Liver (tissue), 9 donors: ENCODE measurements around the gene SEPHS2. TPM values are rescaled to one million over a fixed set of nuclear protein-coding genes. Genes with fewer than 3 reads are reported as not detected.

Experiments
- DNase-seq: peaks from one replicate; pipeline ENCODE4 v3.0.0-alpha.2; 2017; ENCODE audit warnings: low spot score
- H3K27ac ChIP-seq, 2 donors: one replicate each; pipeline ENCODE4 v1.7.0; 2013; ENCODE audit warnings: inconsistent platforms in 2 of 2, low read length in 2 of 2, control low read depth in 1 of 2, low read depth in 1 of 2, mild to moderate bottlenecking in 1 of 2
- H3K27me3 ChIP-seq, 4 donors: one replicate each; pipeline versions ENCODE4 v1.6.1 to v1.7.0; 2013; ENCODE audit warnings: low read length in 3 of 4, inconsistent platforms in 1 of 4, mild to moderate bottlenecking in 1 of 4, moderate library complexity in 1 of 4; ENCODE audit not compliant: control insufficient read depth in 4 of 4, insufficient read depth in 4 of 4
- H3K36me3 ChIP-seq, 4 donors: one replicate each; pipeline versions ENCODE4 v1.6.1 to v1.7.0; 2013; ENCODE audit warnings: low read length in 3 of 4, mild to moderate bottlenecking in 3 of 4, low read depth in 1 of 4, moderate library complexity in 1 of 4; ENCODE audit not compliant: control insufficient read depth in 4 of 4, insufficient read depth in 3 of 4
- H3K4me1 ChIP-seq, 4 donors: one replicate each; pipeline versions ENCODE4 v1.6.1 to v1.7.0; 2013; ENCODE audit warnings: low read length in 3 of 4, mild to moderate bottlenecking in 3 of 4, moderate library complexity in 1 of 4; ENCODE audit not compliant: control insufficient read depth in 4 of 4, insufficient read depth in 4 of 4
- H3K4me3 ChIP-seq, 3 donors: one replicate each; pipeline versions ENCODE4 v1.6.1 to v1.7.0; 2013; ENCODE audit warnings: low read length in 3 of 3, control low read depth in 1 of 3, low read depth in 1 of 3, mild to moderate bottlenecking in 1 of 3
- H3K9ac ChIP-seq, 2 donors: one replicate each; pipeline ENCODE4 v1.7.0; 2013; ENCODE audit warnings: low read length in 2 of 2, mild to moderate bottlenecking in 2 of 2, moderate library complexity in 2 of 2, control low read depth in 1 of 2, low read depth in 1 of 2
- H3K9me3 ChIP-seq, 4 donors: one replicate each; pipeline versions ENCODE4 v1.6.1 to v1.7.0; 2013; ENCODE audit warnings: low read length in 3 of 4; ENCODE audit not compliant: control insufficient read depth in 4 of 4
- EGR1 ChIP-seq, 2 donors: IDR thresholded peaks; 2 replicates each; pipeline ENCODE4 v1.6.1; 2016 to 2018; ENCODE audit warnings: antibody characterized with exemption in 2 of 2, low read depth in 2 of 2
- GABPA ChIP-seq, 2 donors: IDR thresholded peaks in 1 of 2; conservative IDR thresholded peaks in 1 of 2; 2 replicates each; pipeline ENCODE4 v1.6.1; 2016; ENCODE audit warnings: antibody characterized with exemption in 2 of 2, mild to moderate bottlenecking in 1 of 2, moderate library complexity in 1 of 2
- HNF4A ChIP-seq, 2 donors: conservative IDR thresholded peaks; 2 replicates each; pipeline ENCODE4 v1.6.1; 2016; ENCODE audit warnings: antibody characterized with exemption in 2 of 2, mild to moderate bottlenecking in 2 of 2
- RAD21 ChIP-seq, 2 donors: IDR thresholded peaks; 2 replicates each; pipeline ENCODE4 v1.6.1; 2016; ENCODE audit warnings: antibody characterized with exemption in 2 of 2, mild to moderate bottlenecking in 2 of 2
- WGBS: extraction: QIAGEN DNeasy Blood & Tissue Kit; methylation state at CpG from one replicate; pipeline ENCODE4 v1.1.7; 2013; 5-methylcytosine and 5-hydroxymethylcytosine counted together
- polyA plus RNA-seq, 2 donors: library from polyadenylated mRNA; stranded (reverse) in 1 of 2; unstranded in 1 of 2; fragments of 200-250 nt in 1 of 2; fragments of >200 nt in 1 of 2; fragmentation: Nextera tagmentation in 1 of 2; extraction: Ambion mirVana in 1 of 2; gene quantifications; one replicate each; pipeline versions ENCODE4 v1.2.1 to v1.2.3, GENCODE V29; 2013 to 2015
- total RNA-seq, 2 donors: library from RNA; depleted of rRNA; stranded (reverse); fragments of >200 nt; gene quantifications; one replicate each; pipeline ENCODE4 v1.2.3, GENCODE V29; 2014
- TF ChIP-seq, protein P1 (sequence below): IDR thresholded peaks from 2 replicates; pipeline ENCODE4 v1.6.1; 2016; ENCODE audit warnings: antibody characterized with exemption
- TF ChIP-seq, protein P2 (sequence below): fragments of 150-350 bp; IDR thresholded peaks from 2 replicates; pipeline ENCODE4 v1.5.1; 2017; ENCODE audit warnings: improper control_type of control experiment, low read depth, low read length; ENCODE audit not compliant: missing input control
- TF ChIP-seq, protein P3 (sequence below): IDR thresholded peaks from 2 replicates; pipeline ENCODE4 v1.6.1; 2016; ENCODE audit warnings: antibody characterized with exemption
- donor health status: healthy.
- donor health status: healthy.
- donor health status: healthy.
- donor health status: healthy.
- donor health status: healthy.

Gene SEPHS2
- total and polyA plus RNA-seq, 4 donors = 50.1 to 241 (median 132) TPM

DNA sequence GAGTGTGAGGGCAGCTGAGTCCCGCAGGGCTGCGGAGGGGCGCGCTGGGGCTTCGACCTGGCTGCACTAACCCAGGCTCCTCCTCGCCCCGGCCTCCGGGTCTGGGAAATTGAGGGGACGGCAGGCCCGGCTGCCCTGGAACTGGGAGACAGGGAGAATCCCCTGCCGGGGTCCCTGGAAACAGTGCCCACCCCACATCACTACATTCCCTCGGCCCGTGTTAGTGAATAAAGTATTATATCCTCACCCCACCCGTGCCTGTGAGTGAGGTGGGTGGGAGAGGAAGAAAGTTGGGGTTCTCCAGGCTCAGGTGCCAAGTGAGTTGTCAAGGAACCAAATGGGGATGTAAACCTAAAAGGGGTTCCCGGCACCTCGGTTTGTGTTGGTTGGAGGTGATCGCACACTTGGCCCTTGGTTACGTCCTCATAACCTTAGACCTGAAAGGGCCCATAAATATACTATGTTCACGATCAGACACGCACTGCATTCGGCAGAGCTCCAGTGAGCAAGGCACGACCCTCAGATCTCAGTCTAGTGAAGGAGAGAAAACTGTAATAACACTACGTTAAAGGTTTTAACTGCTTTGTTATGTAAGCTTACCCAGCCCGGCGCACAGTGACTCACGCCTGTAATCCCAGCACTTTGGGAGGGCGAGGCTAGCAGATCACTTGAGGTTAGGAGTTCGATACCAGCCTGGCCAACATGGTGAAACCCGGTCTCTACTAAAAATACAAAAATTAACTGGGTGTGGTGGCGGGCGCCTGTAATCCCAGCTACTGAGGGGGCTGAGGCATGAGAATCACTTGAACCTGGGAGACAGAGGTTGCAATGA is 27.1 kb downstream of the SEPHS2 start:
- peak overlapping the region; percentile 65 to 95 for H3K27ac ChIP-seq
- peaks cover 0 to 11% (median 3%) of the 10 kb centered on the region in 4 donors for H3K36me3 ChIP-seq
- H3K4me1 ChIP-seq = peaks cover 3 to 16% (median 5%) of the 10 kb centered on the region in 4 donors
- no peaks in the 10 kb centered on the region for H3K27me3 ChIP-seq
- no peak for TF ChIP-seq HNF4A (conservative IDR thresholded peaks at IDR 0.05)
- peak in 1 of 2 donors; percentile 26 for TF ChIP-seq RAD21 (IDR thresholded peaks at IDR 0.05)
- 56% methylated on average over 31 of the region's 31 CpGs for WGBS
- DNase-seq = no peak
- peak overlapping the region in 1 of 2 donors; percentile 71 for H3K9ac ChIP-seq
- H3K9me3 ChIP-seq = no peaks in the 10 kb centered on the region
- H3K4me3 ChIP-seq = peak overlapping the region in 2 of 3 donors; percentile 56 to 63

DNA sequence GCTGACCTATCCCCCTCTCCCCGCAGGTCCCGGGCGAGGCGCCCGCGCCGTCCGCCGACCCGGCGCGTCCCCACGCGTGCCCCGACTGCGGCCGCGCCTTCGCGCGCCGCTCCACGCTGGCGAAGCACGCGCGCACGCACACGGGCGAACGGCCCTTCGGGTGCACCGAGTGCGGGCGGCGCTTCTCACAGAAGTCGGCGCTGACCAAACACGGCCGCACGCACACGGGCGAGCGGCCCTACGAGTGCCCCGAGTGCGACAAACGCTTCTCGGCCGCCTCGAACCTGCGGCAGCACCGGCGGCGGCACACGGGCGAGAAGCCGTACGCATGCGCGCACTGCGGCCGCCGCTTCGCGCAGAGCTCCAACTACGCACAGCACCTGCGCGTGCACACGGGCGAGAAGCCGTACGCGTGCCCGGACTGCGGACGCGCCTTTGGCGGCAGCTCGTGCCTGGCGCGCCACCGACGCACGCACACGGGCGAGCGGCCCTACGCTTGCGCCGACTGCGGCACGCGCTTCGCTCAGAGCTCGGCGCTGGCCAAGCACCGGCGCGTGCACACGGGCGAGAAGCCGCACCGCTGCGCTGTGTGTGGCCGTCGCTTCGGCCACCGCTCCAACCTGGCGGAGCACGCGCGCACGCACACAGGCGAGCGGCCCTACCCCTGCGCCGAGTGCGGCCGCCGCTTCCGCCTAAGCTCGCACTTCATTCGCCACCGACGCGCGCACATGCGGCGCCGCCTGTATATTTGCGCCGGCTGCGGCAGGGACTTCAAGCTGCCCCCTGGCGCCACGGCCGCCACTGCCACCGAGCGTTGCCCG is 27.9 kb downstream of the SEPHS2 start:
- no peak overlapping the region for H3K9ac ChIP-seq
- peak; percentile 82 for DNase-seq

More for the DNA sequence above, 27.9 kb downstream of the SEPHS2 start:
- H3K36me3 ChIP-seq = peaks cover 0 to 7% (median 2%) of the 10 kb centered on the region in 4 donors
- peaks cover 3 to 16% (median 5%) of the 10 kb centered on the region in 4 donors for H3K4me1 ChIP-seq
- peak in 1 of 2 donors; percentile 64 for TF ChIP-seq RAD21 (IDR thresholded peaks at IDR 0.05)
- peak in 1 of 2 donors; percentile 43 for TF ChIP-seq GABPA (IDR thresholded peaks at IDR 0.05 in 1 of 2, conservative IDR thresholded peaks at IDR 0.05 in 1 of 2)
- TF ChIP-seq, protein P1, sequence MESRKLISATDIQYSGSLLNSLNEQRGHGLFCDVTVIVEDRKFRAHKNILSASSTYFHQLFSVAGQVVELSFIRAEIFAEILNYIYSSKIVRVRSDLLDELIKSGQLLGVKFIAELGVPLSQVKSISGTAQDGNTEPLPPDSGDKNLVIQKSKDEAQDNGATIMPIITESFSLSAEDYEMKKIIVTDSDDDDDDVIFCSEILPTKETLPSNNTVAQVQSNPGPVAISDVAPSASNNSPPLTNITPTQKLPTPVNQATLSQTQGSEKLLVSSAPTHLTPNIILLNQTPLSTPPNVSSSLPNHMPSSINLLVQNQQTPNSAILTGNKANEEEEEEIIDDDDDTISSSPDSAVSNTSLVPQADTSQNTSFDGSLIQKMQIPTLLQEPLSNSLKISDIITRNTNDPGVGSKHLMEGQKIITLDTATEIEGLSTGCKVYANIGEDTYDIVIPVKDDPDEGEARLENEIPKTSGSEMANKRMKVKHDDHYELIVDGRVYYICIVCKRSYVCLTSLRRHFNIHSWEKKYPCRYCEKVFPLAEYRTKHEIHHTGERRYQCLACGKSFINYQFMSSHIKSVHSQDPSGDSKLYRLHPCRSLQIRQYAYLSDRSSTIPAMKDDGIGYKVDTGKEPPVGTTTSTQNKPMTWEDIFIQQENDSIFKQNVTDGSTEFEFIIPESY = no peak
- TF ChIP-seq, protein P2, sequence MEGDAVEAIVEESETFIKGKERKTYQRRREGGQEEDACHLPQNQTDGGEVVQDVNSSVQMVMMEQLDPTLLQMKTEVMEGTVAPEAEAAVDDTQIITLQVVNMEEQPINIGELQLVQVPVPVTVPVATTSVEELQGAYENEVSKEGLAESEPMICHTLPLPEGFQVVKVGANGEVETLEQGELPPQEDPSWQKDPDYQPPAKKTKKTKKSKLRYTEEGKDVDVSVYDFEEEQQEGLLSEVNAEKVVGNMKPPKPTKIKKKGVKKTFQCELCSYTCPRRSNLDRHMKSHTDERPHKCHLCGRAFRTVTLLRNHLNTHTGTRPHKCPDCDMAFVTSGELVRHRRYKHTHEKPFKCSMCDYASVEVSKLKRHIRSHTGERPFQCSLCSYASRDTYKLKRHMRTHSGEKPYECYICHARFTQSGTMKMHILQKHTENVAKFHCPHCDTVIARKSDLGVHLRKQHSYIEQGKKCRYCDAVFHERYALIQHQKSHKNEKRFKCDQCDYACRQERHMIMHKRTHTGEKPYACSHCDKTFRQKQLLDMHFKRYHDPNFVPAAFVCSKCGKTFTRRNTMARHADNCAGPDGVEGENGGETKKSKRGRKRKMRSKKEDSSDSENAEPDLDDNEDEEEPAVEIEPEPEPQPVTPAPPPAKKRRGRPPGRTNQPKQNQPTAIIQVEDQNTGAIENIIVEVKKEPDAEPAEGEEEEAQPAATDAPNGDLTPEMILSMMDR = peak; percentile 19
- TF ChIP-seq, protein P3, sequence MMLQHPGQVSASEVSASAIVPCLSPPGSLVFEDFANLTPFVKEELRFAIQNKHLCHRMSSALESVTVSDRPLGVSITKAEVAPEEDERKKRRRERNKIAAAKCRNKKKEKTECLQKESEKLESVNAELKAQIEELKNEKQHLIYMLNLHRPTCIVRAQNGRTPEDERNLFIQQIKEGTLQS = no peak
- TF ChIP-seq EGR1 (IDR thresholded peaks at IDR 0.05; ENCODE audit: low read depth in 2 of 2) = peak in 1 of 2 donors; percentile 51
- H3K27ac ChIP-seq = peak overlapping the region; percentile 65 to 95
- WGBS = under 1% methylated on average over 140 of the region's 140 CpGs
- no peaks in the 10 kb centered on the region for H3K9me3 ChIP-seq
- H3K27me3 ChIP-seq = no peaks in the 10 kb centered on the region
- H3K4me3 ChIP-seq = peak overlapping the region; percentile 6 to 63 (median 56)
